HG02973 (cell line): Measurements from ENCODE around the gene MCM8.

Experiments used
- ATAC-seq: cut with Tn5 transposase; IDR thresholded peaks from one replicate; pipeline ENCODE4 v1.9.1; 2021; ENCODE audit warnings: moderate library complexity; ENCODE audit not compliant: unreplicated experiment

Gene MCM8

GRCh38 chr20:6040540-6040939 is 90.1 kb downstream of the MCM8 start:
- no peak for ATAC-seq

DNA sequence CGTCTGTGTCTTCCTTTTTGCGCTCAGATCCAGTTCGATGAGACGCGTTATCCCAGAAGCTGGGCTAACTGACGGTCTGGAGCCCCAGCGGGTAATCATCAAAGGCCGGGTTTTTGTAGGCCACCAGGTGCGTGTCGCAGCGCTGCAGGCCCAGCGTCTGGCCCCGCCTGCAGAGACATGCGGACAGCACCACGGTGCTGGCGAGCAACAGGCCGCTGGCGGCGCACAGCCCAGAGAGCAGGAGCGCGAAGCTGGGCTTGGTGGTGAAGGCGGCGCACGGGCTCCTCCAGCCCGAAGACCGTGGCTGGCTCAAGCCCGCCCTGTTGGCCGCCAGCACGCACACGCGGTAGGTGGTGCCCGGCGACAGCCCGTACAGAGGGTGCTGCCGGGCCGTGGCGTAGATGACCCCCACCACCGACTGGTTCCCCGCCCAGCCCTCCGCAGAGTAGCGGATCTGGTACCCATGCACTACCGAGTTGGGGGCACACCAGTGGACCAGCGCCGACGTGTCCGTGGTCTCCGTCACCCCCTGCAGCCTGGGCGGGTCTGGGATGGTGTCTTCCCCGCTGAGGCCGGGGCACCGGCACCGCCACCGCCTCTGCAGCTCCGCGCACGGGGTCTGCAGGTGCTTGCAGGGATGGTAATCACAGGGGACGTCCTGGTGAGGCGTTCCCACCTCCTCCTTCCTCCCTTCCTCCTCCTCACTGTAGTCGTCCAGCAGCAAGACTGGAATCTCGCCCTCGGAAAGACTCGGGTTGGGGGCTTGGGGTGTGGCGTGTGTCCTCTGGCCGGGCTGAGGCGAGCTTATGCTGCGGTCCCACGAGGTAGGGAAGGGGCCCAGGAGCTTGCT is 90.7 kb downstream of the MCM8 start:
- ATAC-seq: no peak

DNA sequence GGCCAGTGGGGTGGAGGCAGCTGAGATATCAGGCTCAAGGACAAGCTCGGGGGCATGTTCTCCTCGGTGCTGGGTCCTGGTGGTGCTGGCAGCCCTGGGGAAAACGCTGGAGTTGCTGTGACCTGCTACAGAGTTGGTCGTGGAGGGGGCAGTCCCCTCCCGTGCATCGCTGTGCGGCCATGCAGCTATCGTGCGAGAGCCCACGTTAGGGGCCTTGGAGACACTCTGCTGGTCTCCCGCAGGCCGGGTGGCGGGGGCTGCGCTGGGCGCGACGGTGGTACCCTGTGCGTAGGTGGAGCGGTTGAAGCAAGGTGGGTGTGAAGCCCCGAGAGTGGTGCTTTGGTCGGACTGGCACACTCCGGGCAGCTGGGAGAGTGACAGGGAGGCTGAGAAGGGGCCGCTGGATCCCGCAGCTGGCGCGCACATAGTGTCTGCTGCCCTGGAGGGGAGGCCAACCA is 91.4 kb downstream of the MCM8 start:
- ATAC-seq: no peak

GRCh38 chr20:6044115-6044514 is 93.7 kb downstream of the MCM8 start:
- ATAC-seq: no peak

DNA sequence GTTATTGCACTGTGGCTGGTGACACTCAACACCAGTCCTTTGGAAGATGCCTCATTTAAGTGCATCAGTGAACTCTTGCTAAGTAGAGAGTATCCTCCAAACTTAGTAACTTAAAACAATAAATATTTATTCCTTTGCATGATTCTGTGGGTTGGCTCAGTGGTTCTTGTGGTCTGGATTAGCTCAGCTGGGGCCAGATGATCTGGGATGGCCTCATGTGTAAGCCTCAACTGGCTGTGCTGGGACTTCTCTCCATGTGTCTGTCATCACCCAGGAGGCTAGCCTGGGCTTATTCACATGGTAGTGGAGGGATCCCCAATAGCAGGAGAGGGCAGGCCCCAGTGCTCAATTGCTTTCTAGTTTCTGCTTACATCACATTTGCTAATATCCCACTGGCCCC is 95.1 kb downstream of the MCM8 start:
- no peak for ATAC-seq

DNA sequence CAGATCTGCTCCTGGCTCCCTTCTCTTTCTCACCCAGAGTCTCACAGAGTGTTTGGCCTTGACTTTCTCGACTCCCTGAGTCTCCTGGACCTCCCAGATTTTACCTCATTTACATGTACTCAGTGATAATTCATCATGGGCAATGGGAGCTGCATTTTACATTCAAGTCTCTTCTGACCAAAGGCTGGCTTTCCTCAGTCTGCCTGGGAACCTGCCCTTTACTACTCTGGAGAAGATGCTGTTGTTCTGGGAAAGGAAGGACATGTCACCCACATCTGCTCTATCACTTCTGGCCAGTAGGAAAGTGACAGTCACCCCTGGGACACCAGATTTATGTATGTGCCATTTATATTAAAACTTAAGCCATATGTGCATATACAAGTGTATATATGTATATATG is 96.0 kb downstream of the MCM8 start:
- no peak for ATAC-seq

DNA sequence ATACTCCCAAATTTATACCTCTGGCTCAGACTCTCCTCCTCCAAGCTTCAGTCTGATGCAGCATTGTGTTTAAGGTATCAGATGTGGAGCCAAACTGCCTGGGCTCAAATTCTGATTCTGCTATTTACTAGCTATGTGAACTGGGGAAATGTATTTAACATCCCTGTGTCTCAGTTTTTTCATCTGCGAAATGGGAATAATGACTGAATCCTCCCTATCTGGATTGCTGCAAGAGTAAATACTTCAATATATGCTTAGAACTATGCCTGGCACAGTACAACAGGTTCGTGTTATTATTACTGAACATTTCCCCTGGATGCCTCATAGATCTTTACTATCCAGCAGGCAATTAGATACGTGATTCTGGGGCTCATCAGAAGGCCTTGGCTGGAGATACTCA is 97.9 kb downstream of the MCM8 start:
- no peak for ATAC-seq
